ENCODE measurements around the gene MDFI.

Gene MDFI

GRCh38 chr6:41645007-41645618, 6.8 kb downstream of the MDFI start:
- Histone ChIP-seq H3K9me3 (ENCODE audit: low read length) (no peaks in the 10 kb centered on the region), H3K36me3 (ENCODE audit: insufficient read depth, low read length) (no peaks in the 10 kb centered on the region), H3K27me3 (ENCODE audit: control insufficient read depth in 1 of 2, insufficient read depth in 2 of 2, low read length in 2 of 2) (peaks cover 0 to 7% of the 10 kb centered on the region in 2 donors), H3K27ac (ENCODE audit: low read depth, low read length) (no peak overlapping the region), H3K4me3 (ENCODE audit: low read depth in 1 of 2, low read length in 2 of 2) (no peak overlapping the region), H3K4me1 (ENCODE audit: insufficient read depth, low read length) (no peaks in the 10 kb centered on the region), H3K9ac (ENCODE audit: low read length) (no peak overlapping the region)

- H3K4me1 ChIP-seq (ENCODE audit: insufficient read depth, low read length): no peaks in the 10 kb centered on the region
- no peak overlapping the region for H3K9ac ChIP-seq (ENCODE audit: low read length)
- no peaks in the 10 kb centered on the region for H3K36me3 ChIP-seq (ENCODE audit: insufficient read depth, low read length)
- H3K4me3 ChIP-seq (ENCODE audit: low read depth in 1 of 2, low read length in 2 of 2): no peak overlapping the region
- H3K27me3 ChIP-seq (ENCODE audit: control insufficient read depth in 1 of 2, insufficient read depth in 2 of 2, low read length in 2 of 2): no peaks in the 10 kb centered on the region
- no peak overlapping the region for H3K27ac ChIP-seq (ENCODE audit: low read depth, low read length)
- no peaks in the 10 kb centered on the region for H3K9me3 ChIP-seq (ENCODE audit: low read length)
These were observed 7.9 kb downstream of the MDFI start for GRCh38 chr6:41646026-41646795.

GRCh38 chr6:41647061-41647511, 8.8 kb downstream of the MDFI start:
- no peaks in the 10 kb centered on the region for H3K27me3 ChIP-seq (ENCODE audit: control insufficient read depth in 1 of 2, insufficient read depth in 2 of 2, low read length in 2 of 2)
- no peak overlapping the region for H3K27ac ChIP-seq (ENCODE audit: low read depth, low read length)
- H3K9me3 ChIP-seq (ENCODE audit: low read length): no peaks in the 10 kb centered on the region
- no peaks in the 10 kb centered on the region for H3K36me3 ChIP-seq (ENCODE audit: insufficient read depth, low read length)
- H3K4me3 ChIP-seq (ENCODE audit: low read depth in 1 of 2, low read length in 2 of 2): no peak overlapping the region
- no peak overlapping the region for H3K9ac ChIP-seq (ENCODE audit: low read length)
- H3K4me1 ChIP-seq (ENCODE audit: insufficient read depth, low read length): no peaks in the 10 kb centered on the region

GRCh38 chr6:41648070-41648585, 9.9 kb downstream of the MDFI start:
- no peaks in the 10 kb centered on the region for H3K4me1 ChIP-seq (ENCODE audit: insufficient read depth, low read length)
- no peak overlapping the region for H3K27ac ChIP-seq (ENCODE audit: low read depth, low read length)
- H3K4me3 ChIP-seq (ENCODE audit: low read depth in 1 of 2, low read length in 2 of 2): no peak overlapping the region
- H3K9ac ChIP-seq (ENCODE audit: low read length): no peak overlapping the region
- H3K9me3 ChIP-seq (ENCODE audit: low read length): no peaks in the 10 kb centered on the region
- H3K27me3 ChIP-seq (ENCODE audit: control insufficient read depth in 1 of 2, insufficient read depth in 2 of 2, low read length in 2 of 2): no peaks in the 10 kb centered on the region
- H3K36me3 ChIP-seq (ENCODE audit: insufficient read depth, low read length): no peaks in the 10 kb centered on the region

- Histone ChIP-seq H3K36me3 (ENCODE audit: insufficient read depth, low read length) (no peaks in the 10 kb centered on the region), H3K4me3 (ENCODE audit: low read depth in 1 of 2, low read length in 2 of 2) (no peak overlapping the region), H3K9me3 (ENCODE audit: low read length) (no peaks in the 10 kb centered on the region), H3K4me1 (ENCODE audit: insufficient read depth, low read length) (no peaks in the 10 kb centered on the region), H3K9ac (ENCODE audit: low read length) (no peak overlapping the region), H3K27me3 (ENCODE audit: control insufficient read depth in 1 of 2, insufficient read depth in 2 of 2, low read length in 2 of 2) (no peaks in the 10 kb centered on the region), H3K27ac (ENCODE audit: low read depth, low read length) (no peak overlapping the region)
These were observed 10.7 kb downstream of the MDFI start for GRCh38 chr6:41648921-41649320.

- H3K9ac ChIP-seq (ENCODE audit: low read length): no peak overlapping the region
- no peaks in the 10 kb centered on the region for H3K36me3 ChIP-seq (ENCODE audit: insufficient read depth, low read length)
- H3K27ac ChIP-seq (ENCODE audit: low read depth, low read length): no peak overlapping the region
- no peaks in the 10 kb centered on the region for H3K27me3 ChIP-seq (ENCODE audit: control insufficient read depth in 1 of 2, insufficient read depth in 2 of 2, low read length in 2 of 2)
- H3K4me1 ChIP-seq (ENCODE audit: insufficient read depth, low read length): no peaks in the 10 kb centered on the region
- no peaks in the 10 kb centered on the region for H3K9me3 ChIP-seq (ENCODE audit: low read length)
- no peak overlapping the region for H3K4me3 ChIP-seq (ENCODE audit: low read depth in 1 of 2, low read length in 2 of 2)
These were observed 11.3 kb downstream of the MDFI start for GRCh38 chr6:41649596-41649995.

- Histone ChIP-seq H3K4me1 (ENCODE audit: insufficient read depth, low read length) (no peaks in the 10 kb centered on the region), H3K27me3 (ENCODE audit: control insufficient read depth in 1 of 2, insufficient read depth in 2 of 2, low read length in 2 of 2) (no peaks in the 10 kb centered on the region), H3K27ac (ENCODE audit: low read depth, low read length) (no peak overlapping the region), H3K9ac (ENCODE audit: low read length) (no peak overlapping the region), H3K4me3 (ENCODE audit: low read depth in 1 of 2, low read length in 2 of 2) (no peak overlapping the region), H3K36me3 (ENCODE audit: insufficient read depth, low read length) (no peaks in the 10 kb centered on the region), H3K9me3 (ENCODE audit: low read length) (no peaks in the 10 kb centered on the region)
These were observed 11.9 kb downstream of the MDFI start for GRCh38 chr6:41650120-41650519.

GRCh38 chr6:41651246-41651961, 13.1 kb downstream of the MDFI start:
- Histone ChIP-seq H3K4me1 (ENCODE audit: insufficient read depth, low read length) (no peaks in the 10 kb centered on the region), H3K9me3 (ENCODE audit: low read length) (no peaks in the 10 kb centered on the region), H3K27ac (ENCODE audit: low read depth, low read length) (no peak overlapping the region), H3K4me3 (ENCODE audit: low read depth in 1 of 2, low read length in 2 of 2) (no peak overlapping the region), H3K27me3 (ENCODE audit: control insufficient read depth in 1 of 2, insufficient read depth in 2 of 2, low read length in 2 of 2) (no peaks in the 10 kb centered on the region), H3K36me3 (ENCODE audit: insufficient read depth, low read length) (no peaks in the 10 kb centered on the region), H3K9ac (ENCODE audit: low read length) (no peak overlapping the region)

GRCh38 chr6:41651962-41652657, 13.8 kb downstream of the MDFI start:
- H3K27ac ChIP-seq (ENCODE audit: low read depth, low read length): no peak overlapping the region
- H3K36me3 ChIP-seq (ENCODE audit: insufficient read depth, low read length): no peaks in the 10 kb centered on the region
- no peaks in the 10 kb centered on the region for H3K9me3 ChIP-seq (ENCODE audit: low read length)
- no peaks in the 10 kb centered on the region for H3K4me1 ChIP-seq (ENCODE audit: insufficient read depth, low read length)
- H3K4me3 ChIP-seq (ENCODE audit: low read depth in 1 of 2, low read length in 2 of 2): no peak overlapping the region
- no peak overlapping the region for H3K9ac ChIP-seq (ENCODE audit: low read length)
- no peaks in the 10 kb centered on the region for H3K27me3 ChIP-seq (ENCODE audit: control insufficient read depth in 1 of 2, insufficient read depth in 2 of 2, low read length in 2 of 2)

- Histone ChIP-seq H3K27ac (ENCODE audit: low read depth, low read length) (no peak overlapping the region), H3K4me3 (ENCODE audit: low read depth in 1 of 2, low read length in 2 of 2) (no peak overlapping the region), H3K9ac (ENCODE audit: low read length) (no peak overlapping the region), H3K36me3 (ENCODE audit: insufficient read depth, low read length) (no peaks in the 10 kb centered on the region), H3K4me1 (ENCODE audit: insufficient read depth, low read length) (no peaks in the 10 kb centered on the region), H3K27me3 (ENCODE audit: control insufficient read depth in 1 of 2, insufficient read depth in 2 of 2, low read length in 2 of 2) (no peaks in the 10 kb centered on the region), H3K9me3 (ENCODE audit: low read length) (no peaks in the 10 kb centered on the region)
These were observed 14.8 kb downstream of the MDFI start for GRCh38 chr6:41652866-41653652.

Data from muscle layer of colon (tissue), 2 donors.